GM12878 (cell line): ENCODE data around the gene PDZK1. TPM values are rescaled to one million over a fixed set of nuclear protein-coding genes. Genes with fewer than 3 reads are reported as not detected.

ENCODE experiments used
- ATAC-seq: fragments of 200-7000 bp; cut with Tn5 transposase; 3 replicates; pipeline ENCODE4 v1.9.1; 2020; ENCODE audit warnings: mild to moderate bottlenecking, moderate library complexity
- BruUV-seq: library from RNA; stranded (reverse); fragments of 400-500 nt; replicated peaks from 2 replicates; lab custom pipeline; 2021; lab: Mats Ljungman, UMichigan
- CTCF ChIA-PET: fragments of 300-600 bp; sonication (Branson Sonifier 250); formaldehyde crosslinking; extraction: SDS; loops from one replicate; lab custom pipeline; 2021; ENCODE audit warnings: inconsistent platforms; lab: Yijun Ruan, JAX
- POLR2A ChIA-PET: fragments of 350-600 bp; formaldehyde crosslinking; extraction: SDS; loops from one replicate; lab custom pipeline; 2021; ENCODE audit warnings: inconsistent platforms; lab: Charles Lee
- RAD21 ChIA-PET: fragments of 300-600 bp; sonication (Branson Sonifier 250); formaldehyde crosslinking; loops from one replicate; lab custom pipeline; 2023; ENCODE audit warnings: antibody characterized with exemption; ENCODE audit not compliant: unreplicated experiment; lab: Charles Lee
- SMC1A ChIA-PET: fragments of 300-600 bp; sonication (Branson Sonifier 250); formaldehyde crosslinking; loops from one replicate; lab custom pipeline; 2023; ENCODE audit not compliant: unreplicated experiment, uncharacterized antibody; lab: Charles Lee
- DNase-seq: peaks from one replicate; pipeline ENCODE4 v3.0.0-alpha.2; 2011; ENCODE audit warnings: low read depth, low spot score
- FAIRE-seq: peaks from 3 replicates; lab custom pipeline; 2011; peaks lifted over from hg19 to GRCh38; lab: Jason Lieb, UNC
- H2AFZ ChIP-seq: 2 replicates; pipeline ENCODE4 v1.6.0; 2011; ENCODE audit warnings: low read depth, low read length, control low read depth; ENCODE audit not compliant: control insufficient read depth
- H3K27ac ChIP-seq: 2 replicates; pipeline ENCODE4 v1.5.1; 2011; ENCODE audit warnings: control low read depth; ENCODE audit not compliant: control insufficient read depth, insufficient read depth
- H3K27me3 ChIP-seq, 2 experiments: replicated peaks in 1 of 2; 2 replicates each; pipeline versions ENCODE4 v1.6.0 to v1.6.1; 2011; ENCODE audit warnings: low read length in 1 of 2; ENCODE audit not compliant: control insufficient read depth in 2 of 2, insufficient read depth in 2 of 2
- H3K36me3 ChIP-seq, 2 experiments: 2 replicates each; pipeline ENCODE4 v1.5.1; 2011; ENCODE audit warnings: low read length in 1 of 2; ENCODE audit not compliant: control insufficient read depth in 2 of 2, insufficient read depth in 2 of 2
- H3K4me1 ChIP-seq: 2 replicates; pipeline ENCODE4 v1.6.1; 2011; ENCODE audit warnings: mild to moderate bottlenecking, low read length, moderate library complexity, mixed read lengths; ENCODE audit not compliant: control insufficient read depth, insufficient read depth
- H3K4me2 ChIP-seq: 2 replicates; pipeline ENCODE4 v1.6.0; 2011; ENCODE audit warnings: control low read depth; ENCODE audit not compliant: control insufficient read depth, insufficient read depth
- H3K4me3 ChIP-seq: fragments of 200-600 bp; sonication (generic); 2 replicates; pipeline ENCODE4 v1.5.1; 2016
- H3K79me2 ChIP-seq: 2 replicates; pipeline ENCODE4 v1.6.0; 2011; ENCODE audit warnings: low read length; ENCODE audit not compliant: control insufficient read depth, insufficient read depth
- H3K9ac ChIP-seq: 2 replicates; pipeline ENCODE4 v1.8.0; 2011; ENCODE audit warnings: low read length, control low read depth, mixed read lengths; ENCODE audit not compliant: control insufficient read depth, insufficient read depth
- H3K9me3 ChIP-seq: replicated peaks from 3 replicates; pipeline ENCODE4 v1.5.1; 2011; ENCODE audit warnings: mild to moderate bottlenecking, low read length; ENCODE audit not compliant: control insufficient read depth, insufficient read depth
- H4K20me1 ChIP-seq: 2 replicates; pipeline ENCODE4 v1.6.0; 2011; ENCODE audit not compliant: control insufficient read depth, insufficient read depth
- MYB ChIP-seq: fragments of 150-350 bp; IDR thresholded peaks from 2 replicates; pipeline ENCODE4 v1.6.1; 2014; ENCODE audit warnings: mild to moderate bottlenecking, low read depth, low read length, borderline replicate concordance
- POLR2A ChIP-seq: IDR thresholded peaks from 2 replicates; pipeline ENCODE4 v1.6.1; 2011; ENCODE audit warnings: low read depth, mild to moderate bottlenecking, low read length
- TAF1 ChIP-seq: IDR thresholded peaks from 2 replicates; pipeline ENCODE4 v1.6.1; 2011; ENCODE audit warnings: mild to moderate bottlenecking, low read depth, low read length, borderline replicate concordance
- TCF3 ChIP-seq: IDR thresholded peaks from 2 replicates; pipeline ENCODE4 v1.6.1; 2012; ENCODE audit warnings: low read depth, mild to moderate bottlenecking, low read length, borderline replicate concordance; ENCODE audit not compliant: insufficient read depth
- WGBS: methylation state at CpG from one replicate; pipeline ENCODE4 v1.1.6; 2016; ENCODE audit warnings: low lambda C conversion rate; ENCODE audit not compliant: insufficient replicate concordance, insufficient coverage; ENCODE audit errors: missing lambda C conversion rate; 5-methylcytosine and 5-hydroxymethylcytosine counted together
- in situ Hi-C: fragments of 300-500 bp; cut with MboI; formaldehyde crosslinking; loops from 9 replicates; pipeline ENCODE4 v1.14.3; 2018; ENCODE audit warnings: mixed read lengths
- intact Hi-C: fragments of 100-400 bp; cut with micrococcal nuclease; formaldehyde crosslinking; loops from one replicate; pipeline ENCODE4 v1.14.2; 2022; ENCODE audit not compliant: unreplicated experiment
- polyA plus RNA-seq, 11 experiments: library from polyadenylated mRNA; depleted of rRNA in 4 of 11; unstranded in 6 of 11; stranded (reverse) in 5 of 11; fragments of >200 nt; fragmentation: Nextera tagmentation in 4 of 11; fragmentation: Illumina TruSeq in 1 of 11; extraction: Ambion mirVana in 4 of 11; extraction: Trizol in 1 of 11; gene quantifications; 1 replicate in 1 of 11; 2 replicates in 10 of 11; pipeline versions ENCODE4 v1.2.1 to v1.2.3, GENCODE V29; 2011 to 2016; ENCODE audit warnings: inconsistent platforms in 2 of 11, missing spikeins in 2 of 11, low read depth in 1 of 11
- total RNA-seq, 4 experiments: library from RNA; depleted of rRNA in 3 of 4; stranded (reverse); fragments of >200 nt in 3 of 4; fragmentation: Illumina TruSeq in 1 of 4; extraction: Trizol in 1 of 4; gene quantifications; 2 replicates each; pipeline versions ENCODE4 v1.2.1 to v1.2.3, GENCODE V29; 2013 to 2021
- TF ChIP-seq, protein P1 (sequence below): fragments of 450-650 bp; IDR thresholded peaks from 2 replicates; pipeline ENCODE4 v1.6.1; 2016; ENCODE audit warnings: mild to moderate bottlenecking, moderate library complexity, borderline replicate concordance

Gene PDZK1
- total and polyA plus RNA-seq, 10 of the 15 experiments (the other 5 are each of a cell fraction or from before 2014, with no cell fraction given): 0.09 to 5.0 (median 0.31) TPM

DNA sequence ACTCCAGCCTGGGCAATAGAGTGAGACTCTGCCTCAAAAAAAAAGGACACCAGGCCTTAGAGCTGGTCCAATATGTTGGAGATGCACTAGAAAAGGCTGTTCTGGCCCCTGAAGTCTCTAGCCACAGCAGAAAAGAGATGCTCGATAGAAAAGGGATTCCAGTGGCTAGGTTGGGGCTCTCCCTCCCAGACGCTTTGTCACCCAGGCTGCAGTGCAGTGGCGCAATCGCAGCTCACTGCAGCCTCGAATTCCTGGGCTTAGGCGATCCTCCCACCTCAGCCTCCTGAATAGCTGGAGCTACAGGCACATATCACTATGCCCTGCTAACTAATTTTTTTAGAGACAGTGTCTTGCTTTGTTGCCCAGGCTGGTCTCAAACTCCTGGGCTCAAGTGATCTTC lies 18.2 kb downstream of the PDZK1 start:
- H3K27ac ChIP-seq: no peak overlapping the region
- no peaks in the 10 kb centered on the region for H4K20me1 ChIP-seq
- 84% methylated on average over 6 of the region's 6 CpGs for WGBS
- in situ Hi-C loops: no loop called here
- no peak overlapping the region for H2AFZ ChIP-seq
- ChIA-PET CTCF (interaction anchor here (1.1 to 2.0 kb wide), 2 partner anchors 31 to 32 kb away, joined by 3 to 5 read pairs; partner anchors contain the start of gene CD160), POLR2A (no interaction called here), RAD21 (no interaction called here), SMC1A (interaction anchor here (2.8 kb wide), 1 partner anchor 20 kb away, joined by 7 read pairs; no protein-coding TSS in a partner anchor)
- TF ChIP-seq MYB (no peak), TCF3 (no peak), TAF1 (no peak), POLR2A (no peak)
- TF ChIP-seq, protein P1, sequence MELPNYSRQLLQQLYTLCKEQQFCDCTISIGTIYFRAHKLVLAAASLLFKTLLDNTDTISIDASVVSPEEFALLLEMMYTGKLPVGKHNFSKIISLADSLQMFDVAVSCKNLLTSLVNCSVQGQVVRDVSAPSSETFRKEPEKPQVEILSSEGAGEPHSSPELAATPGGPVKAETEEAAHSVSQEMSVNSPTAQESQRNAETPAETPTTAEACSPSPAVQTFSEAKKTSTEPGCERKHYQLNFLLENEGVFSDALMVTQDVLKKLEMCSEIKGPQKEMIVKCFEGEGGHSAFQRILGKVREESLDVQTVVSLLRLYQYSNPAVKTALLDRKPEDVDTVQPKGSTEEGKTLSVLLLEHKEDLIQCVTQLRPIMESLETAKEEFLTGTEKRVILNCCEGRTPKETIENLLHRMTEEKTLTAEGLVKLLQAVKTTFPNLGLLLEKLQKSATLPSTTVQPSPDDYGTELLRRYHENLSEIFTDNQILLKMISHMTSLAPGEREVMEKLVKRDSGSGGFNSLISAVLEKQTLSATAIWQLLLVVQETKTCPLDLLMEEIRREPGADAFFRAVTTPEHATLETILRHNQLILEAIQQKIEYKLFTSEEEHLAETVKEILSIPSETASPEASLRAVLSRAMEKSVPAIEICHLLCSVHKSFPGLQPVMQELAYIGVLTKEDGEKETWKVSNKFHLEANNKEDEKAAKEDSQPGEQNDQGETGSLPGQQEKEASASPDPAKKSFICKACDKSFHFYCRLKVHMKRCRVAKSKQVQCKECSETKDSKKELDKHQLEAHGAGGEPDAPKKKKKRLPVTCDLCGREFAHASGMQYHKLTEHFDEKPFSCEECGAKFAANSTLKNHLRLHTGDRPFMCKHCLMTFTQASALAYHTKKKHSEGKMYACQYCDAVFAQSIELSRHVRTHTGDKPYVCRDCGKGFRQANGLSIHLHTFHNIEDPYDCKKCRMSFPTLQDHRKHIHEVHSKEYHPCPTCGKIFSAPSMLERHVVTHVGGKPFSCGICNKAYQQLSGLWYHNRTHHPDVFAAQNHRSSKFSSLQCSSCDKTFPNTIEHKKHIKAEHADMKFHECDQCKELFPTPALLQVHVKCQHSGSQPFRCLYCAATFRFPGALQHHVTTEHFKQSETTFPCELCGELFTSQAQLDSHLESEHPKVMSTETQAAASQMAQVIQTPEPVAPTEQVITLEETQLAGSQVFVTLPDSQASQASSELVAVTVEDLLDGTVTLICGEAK: no peak
- no peak overlapping the region for H3K4me3 ChIP-seq
- peaks cover 15% of the 10 kb centered on the region for H3K4me1 ChIP-seq
- no peaks in the 10 kb centered on the region for H3K79me2 ChIP-seq
- H3K9ac ChIP-seq: no peak overlapping the region
- DNase-seq: no peak
- intact Hi-C loops: no loop called here
- H3K4me2 ChIP-seq: no peak overlapping the region
- FAIRE-seq: no peak
- H3K9me3 ChIP-seq: no peaks in the 10 kb centered on the region
- no peaks in the 10 kb centered on the region for H3K27me3 ChIP-seq
- BruUV-seq: no TSS peak
- no peak for ATAC-seq
- H3K36me3 ChIP-seq: no peaks in the 10 kb centered on the region
